HepG2 (cell line): ENCODE results near the gene JSRP1. TPM values are rescaled to one million over a fixed set of nuclear protein-coding genes. Genes with fewer than 3 reads are reported as not detected.

Experiments
- ATAC-seq: fragments of 200-7000 bp; cut with Tn5 transposase; 3 replicates; pipeline ENCODE4 v1.9.1; 2020; ENCODE audit warnings: mild to moderate bottlenecking, moderate library complexity
- BruUV-seq: library from RNA; stranded (reverse); fragments of 400-500 nt; replicated peaks from 2 replicates; lab custom pipeline; 2021; lab: Mats Ljungman, UMichigan
- CTCF ChIA-PET: fragments of 300-600 bp; formaldehyde crosslinking; extraction: SDS; loops from one replicate; lab custom pipeline; 2021; ENCODE audit warnings: low total read pairs, inconsistent platforms, low intra/inter-chr PET ratio; lab: Yijun Ruan, JAX
- POLR2A ChIA-PET: fragments of 350-600 bp; sonication (Branson Sonifier 250); formaldehyde crosslinking; loops from one replicate; lab custom pipeline; 2020; ENCODE audit warnings: antibody characterized with exemption, inconsistent platforms; lab: Yijun Ruan, JAX
- DNase-seq: peaks from one replicate; pipeline ENCODE4 v3.0.0-alpha.2; 2015; ENCODE audit warnings: low spot score
- FAIRE-seq: peaks from 3 replicates; lab custom pipeline; 2011; peaks lifted over from hg19 to GRCh38; lab: Jason Lieb, UNC
- H2AFZ ChIP-seq: one replicate; pipeline ENCODE4 v1.6.1; 2011; ENCODE audit warnings: low read length, inconsistent platforms
- H3K27ac ChIP-seq: fragments of 300-600 bp; 3 replicates; pipeline ENCODE4 v1.8.0; 2011; ENCODE audit warnings: mixed run types, mild to moderate bottlenecking, mixed read lengths, low read length, inconsistent platforms; ENCODE audit not compliant: insufficient read depth; ENCODE audit errors: extremely low read length
- H3K27me3 ChIP-seq, 2 experiments: fragments of 200-600 bp in 1 of 2; 2 replicates in 1 of 2; 3 replicates in 1 of 2; pipeline versions ENCODE4 v1.6.0 to v1.8.0; 2011; ENCODE audit warnings: low read length in 2 of 2, mild to moderate bottlenecking in 2 of 2, moderate library complexity in 2 of 2, inconsistent platforms in 1 of 2; ENCODE audit not compliant: insufficient read depth in 2 of 2, control insufficient read depth in 1 of 2
- H3K36me3 ChIP-seq, 2 experiments: fragments of 200-600 bp in 1 of 2; replicated peaks in 1 of 2; 2 replicates in 1 of 2; 3 replicates in 1 of 2; pipeline versions ENCODE4 v1.5.1 to v1.8.0; 2011; ENCODE audit warnings: low read length in 2 of 2, inconsistent platforms in 1 of 2; ENCODE audit not compliant: insufficient read depth in 2 of 2, control insufficient read depth in 1 of 2
- H3K4me1 ChIP-seq: 2 replicates; pipeline ENCODE4 v1.5.1; 2012; ENCODE audit warnings: low read length, inconsistent platforms; ENCODE audit not compliant: insufficient read depth
- H3K4me2 ChIP-seq: 2 replicates; pipeline ENCODE4 v1.6.0; 2011; ENCODE audit warnings: low read depth, low read length, inconsistent platforms
- H3K4me3 ChIP-seq, 3 experiments: fragments of 200-600 bp in 1 of 3; sonication (generic), shearing (Covaris generic) in 1 of 3; replicated peaks in 1 of 3; 2 replicates each; pipeline ENCODE4 v1.5.1; 2011 to 2016; ENCODE audit warnings: low read length in 3 of 3, inconsistent platforms in 2 of 3, low read depth in 2 of 3, mild to moderate bottlenecking in 2 of 3, control low read depth in 1 of 3, mixed read lengths in 1 of 3; ENCODE audit not compliant: insufficient read depth in 1 of 3
- H3K79me2 ChIP-seq: one replicate; pipeline ENCODE4 v1.6.1; 2011; ENCODE audit warnings: low read length, inconsistent platforms; ENCODE audit not compliant: insufficient read depth
- H3K9ac ChIP-seq: 2 replicates; pipeline ENCODE4 v1.6.0; 2011; ENCODE audit warnings: mild to moderate bottlenecking, low read depth, low read length, inconsistent platforms; ENCODE audit not compliant: insufficient read depth
- H3K9me3 ChIP-seq: 2 replicates; pipeline ENCODE4 v1.5.1; 2012; ENCODE audit warnings: mild to moderate bottlenecking, low read length
- H4K20me1 ChIP-seq: 2 replicates; pipeline ENCODE4 v1.6.0; 2011; ENCODE audit warnings: inconsistent platforms, mild to moderate bottlenecking, low read length, moderate library complexity; ENCODE audit not compliant: insufficient read depth
- CHD2 ChIP-seq: IDR thresholded peaks from 2 replicates; pipeline ENCODE4 v1.6.1; 2011; ENCODE audit warnings: low read depth, low read length, improper control_type of control experiment
- CTCF ChIP-seq: sonication (generic); formaldehyde crosslinking; IDR thresholded peaks from 2 replicates; pipeline ENCODE4 v1.5.0; 2020; ENCODE audit warnings: mild to moderate bottlenecking, missing genetic modification reagents, moderate library complexity
- HES4 ChIP-seq: sonication (generic); formaldehyde crosslinking; IDR thresholded peaks from 2 replicates; pipeline ENCODE4 v1.9.0; 2021; ENCODE audit warnings: mild to moderate bottlenecking, missing genetic modification reagents, borderline replicate concordance
- MXD4 ChIP-seq: IDR thresholded peaks from 2 replicates; pipeline ENCODE4 v1.6.1; 2016; ENCODE audit warnings: mild to moderate bottlenecking, missing biosample characterization, missing genetic modification reagents
- NR0B2 ChIP-seq: sonication (generic); formaldehyde crosslinking; IDR thresholded peaks from 2 replicates; pipeline ENCODE4 v1.4.0; 2020; ENCODE audit warnings: mild to moderate bottlenecking, missing genetic modification reagents
- POLR2AphosphoS5 ChIP-seq: IDR thresholded peaks from 2 replicates; pipeline ENCODE4 v1.6.1; 2012; ENCODE audit warnings: low read depth, low read length
- POLR2G ChIP-seq: fragments of 200-400 bp; formaldehyde crosslinking; IDR thresholded peaks from 2 replicates; pipeline ENCODE4 v1.6.1; 2018; ENCODE audit warnings: mild to moderate bottlenecking, low read depth, low read length, moderate library complexity
- SOX13 ChIP-seq, 3 experiments: fragments of 450-650 bp in 1 of 3; sonication (generic) in 1 of 3; formaldehyde crosslinking in 1 of 3; IDR thresholded peaks in 2 of 3; conservative IDR thresholded peaks in 1 of 3; 2 replicates each; pipeline versions ENCODE4 v1.5.0 to v1.6.1; 2016 to 2020; ENCODE audit warnings: antibody characterized with exemption in 1 of 3, mild to moderate bottlenecking in 1 of 3, missing compliant biosample characterization in 1 of 3, missing genetic modification reagents in 1 of 3, moderate library complexity in 1 of 3
- TMF1 ChIP-seq: sonication (generic); formaldehyde crosslinking; IDR thresholded peaks from 2 replicates; pipeline ENCODE4 v1.8.1; 2022; ENCODE audit warnings: low read depth, missing genetic modification reagents
- YEATS2 ChIP-seq: sonication (generic); formaldehyde crosslinking; IDR thresholded peaks from 2 replicates; pipeline ENCODE4 v1.4.0; 2020; ENCODE audit warnings: missing genetic modification reagents, borderline replicate concordance
- YY1 ChIP-seq: IDR thresholded peaks from 2 replicates; pipeline ENCODE4 v1.6.1; 2011; ENCODE audit warnings: low read length, low read depth, moderate library complexity, mild to moderate bottlenecking; ENCODE audit not compliant: insufficient read depth, insufficient replicate concordance
- ZNF710 ChIP-seq: sonication (generic); formaldehyde crosslinking; IDR thresholded peaks from 2 replicates; pipeline ENCODE4 v1.5.0; 2020; ENCODE audit warnings: mild to moderate bottlenecking, missing genetic modification reagents, borderline replicate concordance
- WGBS: methylation state at CpG from one replicate; pipeline ENCODE4 v1.1.6; 2017; ENCODE audit warnings: low lambda C conversion rate; 5-methylcytosine and 5-hydroxymethylcytosine counted together
- in situ Hi-C: cut with HindIII; loops from 2 replicates; pipeline ENCODE4 v1.10.0; 2017; ENCODE audit warnings: low pct_unique_long_range_greater_than_20kb; ENCODE audit not compliant: extremely low pct_ligation_motif_present
- intact Hi-C: fragments of 100-400 bp; cut with micrococcal nuclease; formaldehyde crosslinking; loops from one replicate; pipeline ENCODE4 v1.10.0; 2022; ENCODE audit not compliant: unreplicated experiment
- polyA plus RNA-seq, 8 experiments: library from polyadenylated mRNA; depleted of rRNA in 3 of 8; stranded (reverse) in 7 of 8; unstranded in 1 of 8; fragments of >200 nt; fragmentation: Illumina TruSeq in 4 of 8; extraction: Trizol in 4 of 8; gene quantifications; 2 replicates each; pipeline versions ENCODE4 v1.2.1 to v1.2.3, GENCODE V29; 2011 to 2016; ENCODE audit warnings: low read depth in 4 of 8, missing spikeins in 1 of 8, mixed read lengths in 1 of 8; ENCODE audit not compliant: insufficient read depth in 1 of 8
- total RNA-seq, 5 experiments: library from RNA; depleted of rRNA; stranded (reverse); fragments of >200 nt; fragmentation: Illumina TruSeq; extraction: Trizol; gene quantifications; 2 replicates each; pipeline ENCODE4 v1.2.3, GENCODE V29; 2016; ENCODE audit warnings: low read depth in 1 of 5
- TF ChIP-seq, protein P1 (sequence below): sonication (generic); formaldehyde crosslinking; IDR thresholded peaks from 2 replicates; pipeline ENCODE4 v1.4.0; 2020; ENCODE audit warnings: mild to moderate bottlenecking, missing genetic modification reagents

JSRP1 gene
- total and polyA plus RNA-seq, 2 of the 13 experiments (the other 11 are each of a cell fraction or from before 2014, with no cell fraction given), result 0.16 to 0.38 TPM

DNA sequence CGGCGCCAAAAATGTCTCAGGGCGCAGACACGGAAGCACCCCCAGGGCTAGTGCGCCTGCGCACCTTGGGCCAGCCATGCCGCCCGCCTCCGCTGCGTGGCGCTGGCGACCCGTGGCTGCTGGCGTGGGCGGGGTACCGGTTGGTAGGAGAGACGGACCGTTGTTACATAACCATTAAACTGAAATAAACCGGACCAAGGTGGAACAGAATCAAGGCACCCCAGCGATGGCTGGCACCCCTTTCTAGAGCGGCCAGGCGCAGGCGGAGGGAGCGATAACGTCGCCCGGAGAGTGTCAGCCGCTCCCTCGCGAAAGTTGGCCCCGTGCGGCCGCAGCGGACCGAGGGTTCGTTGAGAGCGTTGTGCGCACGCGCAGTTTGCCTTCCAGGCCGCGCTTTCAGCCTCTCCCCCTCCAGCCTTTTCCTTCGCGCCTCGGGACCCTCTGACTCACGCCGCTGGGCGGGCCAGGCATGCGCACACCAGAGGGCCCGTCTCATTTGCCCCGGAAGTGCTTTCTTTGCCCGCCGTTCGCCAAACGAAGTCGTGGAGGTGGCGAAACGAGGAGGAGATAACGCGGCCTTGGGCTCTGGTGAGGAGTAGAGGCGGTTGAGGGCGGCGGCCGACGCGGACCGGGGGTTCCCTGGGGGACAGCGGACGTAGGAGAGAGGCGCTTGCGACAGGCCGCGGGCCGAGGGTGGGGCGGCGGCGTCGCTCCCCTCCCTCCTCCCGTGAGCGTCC is 19.7 kb downstream of the JSRP1 start, which contains the start of the genes PLEKHJ1 and SF3A2 (continued):
- TF ChIP-seq CTCF (peak; percentile 99), YEATS2 (CRISPR knock-in tag) (peak; percentile 93), NR0B2 (CRISPR knock-in tag) (peak; percentile 86), TMF1 (CRISPR knock-in tag) (peak; percentile 100), MXD4 (CRISPR knock-in tag) (peak; percentile 95), CHD2 (no peak; the same call in 1 of the 2 replicates)

GRCh38 chr19:2236064-2236313 is 20.2 kb downstream of the JSRP1 start:
- peaks cover 8 to 10% of the 10 kb centered on the region in 2 experiments; a peak in 4 of 5 replicates for H3K36me3 ChIP-seq
- no peak for FAIRE-seq
- TF ChIP-seq CHD2, result 0 out of 2 replicates have a peak, but pooled peaks have one; percentile 4
- TF ChIP-seq HES4 (CRISPR knock-in tag), result no peak
- 0 out of 2 replicates have a peak, but pooled peaks have one; percentile 7 for TF ChIP-seq SOX13 (IDR thresholded peaks at IDR 0.05)
- TF ChIP-seq SOX13 (CRISPR knock-in tag; conservative IDR thresholded peaks at IDR 0.05 in 1 of 2, IDR thresholded peaks at IDR 0.05 in 1 of 2), result no peak
- TF ChIP-seq ZNF710 (CRISPR knock-in tag), result no peak
- peak; percentile 78 for TF ChIP-seq YY1
- TF ChIP-seq, protein P1, sequence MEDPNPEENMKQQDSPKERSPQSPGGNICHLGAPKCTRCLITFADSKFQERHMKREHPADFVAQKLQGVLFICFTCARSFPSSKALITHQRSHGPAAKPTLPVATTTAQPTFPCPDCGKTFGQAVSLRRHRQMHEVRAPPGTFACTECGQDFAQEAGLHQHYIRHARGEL (CRISPR knock-in tag), result no peak
- TF ChIP-seq POLR2AphosphoS5, result peak; percentile 65; the same call in 1 of the 2 replicates
- peak; percentile 7; the same call in 1 of the 2 replicates for TF ChIP-seq POLR2G

More at GRCh38 chr19:2236064-2236313, 20.2 kb downstream of the JSRP1 start:
- Histone ChIP-seq H3K79me2 (peaks cover 47% of the 10 kb centered on the region), H2AFZ (no peak overlapping the region), H3K9me3 (no peaks in the 10 kb centered on the region), H3K27ac (peak overlapping the region; percentile 97), H3K4me2 (peak overlapping the region; percentile 98; the same call in 1 of the 2 replicates), H3K27me3 (no peaks in the 10 kb centered on the region), H3K4me3 (peak overlapping the region; percentile 83 to 92 (median 87)), H4K20me1 (peaks cover 39% of the 10 kb centered on the region), H3K9ac (peak overlapping the region; percentile 79), H3K4me1 (peaks cover 70% of the 10 kb centered on the region)
- DNase-seq (no peak), ATAC-seq (peak; percentile 55)
- CTCF ChIA-PET, result interaction anchor here (1.1 to 2.4 kb wide), 5 partner anchors 18 to 80 kb away, joined by 3 to 17 read pairs (median 7); no protein-coding TSS in a partner anchor
- WGBS, result no CpG with 5 or more reads among the region's 28 CpGs
- intact Hi-C loops (loop anchor here (5.0 to 10.0 kb wide), 3 partner anchors 36 to 81 kb away; partner anchors contain the start of gene AP3D1), in situ Hi-C loops (loop anchor here (10.0 kb wide), 1 partner anchor 79 kb away; no protein-coding TSS in a partner anchor)
- BruUV-seq, result no TSS peak
- POLR2A ChIA-PET, result interaction anchor here (0.8 to 2.1 kb wide), 21 partner anchors 8 to 175 kb away, joined by 3 to 12 read pairs (median 5); partner anchors contain the start of genes AP3D1 and DOT1L
